HG02981 (cell line): ENCODE results near the gene PRM3.

Experiments used
- ATAC-seq: cut with Tn5 transposase; IDR thresholded peaks from one replicate; pipeline ENCODE4 v1.9.1; 2021; ENCODE audit warnings: mild to moderate bottlenecking, moderate library complexity; ENCODE audit not compliant: unreplicated experiment

The PRM3 gene

GRCh38 chr16:11283820-11284248, 10.4 kb upstream of the PRM3 start:
- no peak for ATAC-seq

DNA sequence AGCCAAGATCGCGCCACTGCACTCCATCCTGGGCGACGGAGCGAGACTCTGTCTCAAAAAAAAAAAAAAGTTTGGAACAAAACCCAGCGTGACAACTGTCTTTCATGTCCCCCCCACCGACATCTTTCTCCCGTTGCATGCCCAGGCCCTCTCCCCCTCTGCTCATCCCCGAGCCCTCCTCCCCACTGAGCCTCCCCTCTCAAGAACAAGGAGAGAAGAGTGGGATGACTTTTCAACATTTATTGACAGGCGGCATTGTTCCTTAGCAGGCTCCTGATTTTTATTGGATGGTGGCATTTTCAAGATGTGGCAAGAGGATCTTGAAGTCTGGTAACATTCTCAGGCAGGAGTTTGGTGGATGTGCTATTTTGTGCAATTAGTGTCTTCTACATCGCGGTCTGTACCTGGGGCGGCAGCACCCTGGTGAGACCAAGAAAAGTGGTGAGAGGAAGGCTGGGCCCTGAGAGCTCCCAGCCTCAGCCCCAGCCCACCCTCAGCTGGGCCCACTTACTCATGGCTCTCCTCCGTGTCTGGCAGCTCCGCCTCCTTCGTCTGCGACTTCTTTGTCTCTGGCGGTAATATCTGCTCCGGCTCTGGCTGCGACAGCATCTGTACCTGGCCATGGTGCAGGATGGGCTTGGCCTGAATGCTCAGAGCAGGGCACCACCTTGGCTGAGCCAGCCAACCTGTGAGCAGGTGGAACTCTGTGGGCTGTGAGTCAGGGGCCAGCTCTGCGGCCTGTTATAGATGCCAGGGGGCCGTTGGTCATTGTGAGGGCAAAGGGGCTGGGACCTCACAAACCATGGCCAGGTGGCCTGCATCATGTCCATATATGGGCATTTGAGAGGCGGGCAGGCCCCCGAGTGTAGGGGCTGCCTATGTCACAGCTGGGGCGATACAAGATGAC, 7.4 kb upstream of the PRM3 start, which contains the start of gene PRM1:
PRM1 (minus strand) TSS at position 715 of the 907 bp plus-strand sequence; CDS start at position 623, 92 bp downstream.
- ATAC-seq = no peak

DNA sequence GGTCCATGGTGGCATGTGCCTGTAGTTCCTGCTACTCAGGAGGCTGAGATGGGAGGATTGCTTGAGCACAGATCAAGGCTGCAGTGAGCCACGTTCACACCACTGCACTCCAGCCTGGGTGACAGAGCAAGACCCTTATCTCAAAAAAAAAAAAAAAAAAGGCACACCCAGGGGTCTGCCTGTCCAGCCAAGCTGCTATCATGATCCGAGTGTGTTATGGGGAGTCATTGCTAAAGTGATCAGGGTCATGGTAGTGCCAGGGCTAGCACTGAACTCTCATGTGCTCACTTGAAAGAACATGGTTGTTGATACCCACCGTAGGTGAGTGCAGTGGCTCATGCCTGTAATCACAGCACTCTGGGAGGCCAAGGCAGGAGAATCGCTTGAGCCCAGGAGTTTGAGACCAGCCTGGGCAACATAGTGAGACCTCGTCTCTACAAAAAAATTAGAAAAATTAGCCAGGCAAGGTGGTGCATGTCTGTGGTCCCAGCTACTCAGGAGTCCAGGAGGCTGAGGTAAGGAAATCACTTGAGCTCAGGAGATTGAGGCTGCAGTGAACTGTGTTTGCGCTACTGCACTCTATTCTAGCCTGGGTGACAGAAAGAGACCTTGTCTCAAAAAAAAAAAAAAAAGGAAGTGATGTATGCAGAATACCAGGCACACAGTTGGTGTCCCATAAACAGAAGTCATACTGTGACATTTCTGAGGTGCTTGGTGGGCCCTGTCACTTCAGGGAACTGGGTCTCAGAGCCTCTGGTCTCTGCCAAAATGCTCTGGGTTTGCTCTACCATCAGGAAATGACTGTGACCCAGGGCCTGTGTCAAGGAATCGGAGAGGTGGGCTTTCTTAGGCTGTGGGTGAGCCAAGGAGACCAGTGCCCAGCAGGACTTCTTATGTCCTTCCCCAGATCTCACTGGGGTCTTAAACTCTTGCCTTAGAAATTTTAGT, 5.5 kb upstream of the PRM3 start:
- no peak for ATAC-seq

DNA sequence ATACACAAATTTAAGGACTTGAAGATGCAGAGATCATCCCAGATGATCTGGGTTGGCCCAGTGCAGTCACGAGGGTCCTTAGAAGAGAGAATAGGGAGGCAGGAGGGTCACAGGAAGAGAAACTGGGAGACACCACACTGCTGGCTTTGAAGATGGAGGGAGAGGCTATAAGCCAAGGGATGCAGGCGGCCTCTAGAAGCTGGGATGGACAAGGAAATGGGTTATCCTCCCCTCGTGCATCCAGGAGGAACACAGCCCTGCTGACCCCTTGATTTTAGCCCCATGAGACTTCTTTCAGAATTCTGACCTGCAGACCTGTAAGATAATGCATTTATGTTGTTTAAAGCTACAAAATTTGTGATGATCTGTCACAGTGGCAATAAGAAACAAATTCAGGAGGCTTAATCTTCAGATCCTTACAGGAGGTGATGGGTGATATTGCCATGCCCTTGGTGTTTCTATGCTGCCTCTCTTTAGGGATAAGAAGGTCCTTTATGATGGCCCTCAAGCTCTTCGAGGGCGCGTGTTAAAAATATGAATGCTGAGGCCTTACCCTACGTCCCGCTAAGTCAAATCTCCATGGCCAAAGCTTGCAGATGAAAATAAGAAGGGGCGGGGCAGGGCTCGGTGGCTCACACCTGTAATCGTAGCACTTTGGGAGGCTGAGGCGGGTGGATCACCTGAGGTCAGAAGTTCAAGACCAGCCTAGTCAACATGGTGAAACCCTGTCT, 4.3 kb upstream of the PRM3 start:
- no peak for ATAC-seq

DNA sequence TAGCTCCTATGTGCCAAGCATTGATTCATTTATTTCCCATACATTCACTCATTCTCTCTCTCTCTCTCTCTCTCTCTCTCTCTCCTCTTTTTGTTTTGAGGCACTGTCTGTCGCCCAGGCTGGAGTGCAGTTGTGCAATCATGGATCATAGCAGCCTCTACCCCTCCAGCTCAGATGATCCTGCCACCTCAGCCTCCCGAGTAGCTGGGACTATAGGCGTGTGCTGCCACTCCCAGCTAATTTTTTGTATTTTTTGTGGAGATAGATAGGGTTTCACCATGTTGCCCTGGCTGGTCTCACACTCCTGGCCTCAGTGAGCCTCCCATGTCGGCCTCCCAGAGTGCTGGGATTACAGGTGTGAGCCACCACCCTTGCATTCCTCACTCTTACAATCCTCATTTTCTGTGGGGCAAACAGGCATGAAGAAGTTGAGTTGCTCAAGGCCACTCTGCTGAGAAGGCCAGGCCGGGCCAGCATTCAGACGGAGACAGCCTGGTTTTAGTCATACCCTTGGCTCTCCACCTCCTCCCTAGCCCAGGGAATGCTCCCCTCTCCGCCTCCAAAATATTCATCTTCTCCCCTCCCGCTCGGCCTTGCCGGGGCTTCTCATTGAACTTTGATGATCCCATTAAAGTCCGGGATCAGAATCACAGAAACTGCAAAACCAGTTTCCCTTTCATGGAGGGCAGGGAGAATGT, 3.6 kb upstream of the PRM3 start:
- no peak for ATAC-seq

GRCh38 chr16:11276143-11276895, 2.9 kb upstream of the PRM3 start, which contains the start of gene PRM2:
PRM2 (minus strand) TSS chr16:11276480; CDS start chr16:11276370, 110 bp downstream.
- no peak for ATAC-seq

DNA sequence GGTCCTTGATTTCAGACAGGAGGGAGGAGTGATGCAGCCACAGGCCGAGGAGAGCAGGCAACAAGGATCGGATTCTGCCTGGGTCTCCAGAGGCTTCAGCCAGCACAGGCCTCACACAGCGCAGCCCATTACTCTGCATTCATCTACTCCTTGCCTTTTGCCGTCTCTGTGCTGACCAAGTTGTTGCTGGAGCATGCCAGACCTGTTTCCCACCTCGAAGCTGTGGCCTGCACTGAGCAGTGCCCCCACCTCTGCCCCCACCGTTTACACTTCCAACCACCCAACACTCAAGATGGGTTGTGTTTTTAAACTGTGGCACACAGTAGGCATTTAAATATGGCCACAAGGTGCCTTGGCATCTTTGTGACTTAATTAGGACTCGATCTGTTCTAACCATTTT, 1.5 kb upstream of the PRM3 start:
- no peak for ATAC-seq

DNA sequence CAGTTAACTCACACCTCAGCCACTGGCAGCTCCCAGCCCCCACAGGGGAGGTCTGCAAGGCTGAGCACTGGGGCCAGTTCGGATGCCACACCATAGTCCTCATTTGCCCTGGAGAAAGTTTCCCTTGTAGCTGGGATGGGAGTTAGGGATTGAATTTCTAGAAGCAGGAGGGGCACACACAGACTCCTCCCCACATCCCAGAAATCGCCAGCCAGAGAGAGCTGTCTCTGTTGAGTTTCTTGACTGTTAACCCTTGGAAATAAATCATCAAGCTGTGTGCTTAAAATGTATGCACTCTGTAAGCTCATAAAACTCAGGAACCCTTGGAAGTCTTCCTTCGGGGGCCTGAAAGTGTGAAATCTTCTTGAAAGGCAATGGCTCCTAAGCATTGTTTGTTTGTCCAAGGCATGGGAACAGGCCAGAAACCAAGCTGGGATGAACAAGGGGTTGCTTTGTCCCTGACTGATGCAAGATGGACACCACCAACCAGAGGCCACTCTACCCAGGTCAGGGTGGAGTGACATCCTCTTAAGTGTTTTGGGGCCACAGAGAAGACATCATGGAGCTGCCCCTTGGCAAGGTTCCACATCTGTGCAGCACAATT, 394 bp upstream of the PRM3 start:
- no peak for ATAC-seq

GRCh38 chr16:11272484-11272883, 945 bp downstream of the PRM3 start:
- ATAC-seq = no peak

DNA sequence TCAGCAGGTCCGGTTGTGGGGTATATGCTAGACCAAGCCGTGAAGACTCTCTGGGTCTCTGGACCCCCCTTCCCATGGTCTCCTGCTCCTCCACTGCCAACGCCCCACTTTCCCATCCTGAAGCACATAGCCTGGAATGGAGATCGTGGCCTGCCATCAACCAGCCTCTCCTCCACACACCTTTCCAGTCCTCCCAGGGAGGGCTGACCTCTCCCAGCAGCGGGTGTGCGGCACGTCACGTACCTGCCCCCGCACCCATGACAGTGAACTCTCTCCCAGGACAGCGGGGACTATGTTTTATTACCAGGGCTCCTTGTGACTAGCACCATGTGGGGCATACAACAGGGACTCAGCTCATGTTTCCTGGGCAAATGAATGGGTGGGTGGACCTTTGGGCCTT, 1.8 kb downstream of the PRM3 start:
- no peak for ATAC-seq

DNA sequence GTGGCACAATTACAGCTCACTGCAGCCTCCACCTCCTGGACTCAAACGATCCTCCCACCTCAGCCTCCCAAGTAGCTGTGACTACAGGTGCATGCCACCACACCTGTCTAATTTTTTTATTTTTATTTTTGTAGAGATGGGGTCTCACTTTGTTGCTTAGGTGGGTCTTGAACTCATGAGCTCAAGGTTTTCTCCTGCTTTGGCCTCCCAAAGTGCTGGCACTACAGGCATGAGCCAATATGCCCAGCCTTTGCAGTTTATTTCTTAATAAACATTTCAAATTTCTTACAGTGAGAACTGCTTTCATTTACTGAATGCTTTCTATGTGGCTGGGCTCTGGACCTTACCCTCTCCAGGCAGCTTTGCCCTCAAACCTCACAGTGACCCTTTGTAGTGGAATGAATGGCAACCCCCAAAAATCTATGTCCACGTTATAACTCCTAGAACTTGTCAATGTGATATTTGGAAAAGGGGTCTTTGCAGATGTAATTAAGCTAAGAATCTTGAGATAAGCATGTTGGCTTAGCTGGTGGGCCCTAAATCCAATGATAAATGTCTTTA, 2.7 kb downstream of the PRM3 start:
- no peak for ATAC-seq

DNA sequence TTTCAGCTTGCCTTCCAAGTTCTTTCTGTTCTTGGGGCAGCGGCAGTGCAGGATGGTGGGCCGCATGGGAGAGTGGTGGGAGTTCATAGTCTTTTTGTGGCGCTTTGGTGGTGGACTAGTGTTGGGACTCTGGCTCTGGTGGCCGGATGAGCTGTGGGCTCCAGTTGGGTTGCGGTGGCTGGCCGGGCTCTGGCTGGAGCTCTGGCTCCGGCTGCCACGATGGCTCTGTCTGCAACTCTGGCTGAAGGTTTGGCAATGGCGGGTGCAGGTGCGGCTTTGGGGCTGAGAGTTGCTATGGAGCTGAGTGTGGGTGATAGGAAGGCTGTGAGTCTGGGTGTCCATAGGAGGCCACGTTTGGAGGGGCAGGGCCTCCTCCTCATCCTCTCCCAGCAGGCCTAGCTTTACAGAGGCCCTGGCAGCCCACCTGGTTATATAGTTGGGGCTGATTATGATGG, 4.5 kb downstream of the PRM3 start, which contains the start of gene TNP2:
TNP2 (minus strand) TSS at position 405 of the 455 bp plus-strand sequence; CDS start at position 342, 63 bp downstream.
- ATAC-seq = no peak

DNA sequence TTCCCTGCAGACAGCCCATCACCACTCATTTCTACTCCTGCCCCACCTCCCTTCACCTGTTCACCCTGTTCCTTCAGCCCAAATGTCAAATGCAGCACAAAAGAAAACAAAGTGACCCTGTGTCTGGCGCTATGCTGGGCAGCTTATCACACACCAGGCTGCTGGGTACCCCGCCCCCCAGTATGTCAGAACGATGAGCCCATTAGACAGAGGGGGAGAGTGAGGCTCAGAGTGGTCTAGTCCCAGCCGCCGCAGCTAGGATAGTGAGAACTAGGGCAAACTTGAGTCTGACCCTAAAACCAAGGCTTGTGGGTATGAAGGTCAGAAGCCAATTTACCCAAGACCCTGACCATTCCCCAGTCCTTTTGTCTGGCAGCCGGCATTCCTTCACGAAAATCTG, 8.3 kb downstream of the PRM3 start:
- ATAC-seq = no peak

DNA sequence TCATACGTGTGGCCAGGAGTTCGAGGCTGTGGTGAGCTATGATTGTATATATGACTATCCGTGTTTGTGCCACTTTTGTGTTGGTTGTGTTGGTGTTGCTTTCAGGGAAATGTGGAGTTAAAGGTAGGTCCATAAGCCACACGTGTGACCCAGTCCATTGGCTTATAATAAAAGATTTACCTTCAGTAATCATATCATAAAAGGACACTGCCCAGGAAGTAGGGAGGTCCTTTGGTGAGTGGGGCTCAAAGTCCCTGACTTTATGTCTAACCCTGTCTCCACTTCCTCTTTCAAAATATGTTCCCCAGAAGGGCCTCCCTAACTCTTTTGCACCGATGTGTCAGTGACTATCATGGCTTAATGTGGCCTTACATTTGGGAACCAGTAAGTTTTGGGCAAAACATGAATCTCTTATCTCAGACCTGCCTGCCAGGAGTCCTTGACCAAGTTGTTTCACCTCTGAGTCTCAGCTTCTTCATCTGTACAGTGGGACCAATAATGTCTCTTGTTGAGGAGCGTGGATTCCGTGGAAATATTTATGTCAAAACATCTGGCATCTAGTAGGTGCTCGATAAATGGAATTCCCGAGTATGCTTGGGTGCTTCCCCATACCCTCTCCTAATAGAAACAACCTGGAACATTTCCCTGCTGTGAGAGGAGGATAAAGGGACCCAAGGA, 9.1 kb downstream of the PRM3 start:
- no peak for ATAC-seq

GRCh38 chr16:11263737-11264136, 9.7 kb downstream of the PRM3 start:
- ATAC-seq = no peak

- no peak for ATAC-seq
Observed at GRCh38 chr16:11262915-11263314, 10.5 kb downstream of the PRM3 start.

DNA sequence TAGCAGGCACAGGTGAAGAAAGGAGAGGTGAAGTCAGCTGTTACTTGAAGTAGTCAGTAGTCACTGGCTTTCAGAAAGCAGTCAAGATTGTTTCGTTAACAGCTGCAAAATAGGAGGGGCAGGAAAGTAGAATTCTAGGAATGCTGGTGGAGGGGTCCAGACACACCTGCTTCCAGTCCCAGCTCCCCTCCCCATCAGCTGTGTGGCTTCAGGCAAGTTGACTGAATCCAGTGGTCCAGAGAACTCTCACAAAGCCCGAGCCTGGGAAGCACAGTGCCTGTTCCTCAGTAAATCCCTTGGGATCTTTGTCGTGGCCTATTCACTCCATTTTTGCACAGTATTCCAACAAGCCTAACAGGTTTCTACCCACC, 12.8 kb downstream of the PRM3 start:
- ATAC-seq = no peak
